Brain microvascular endothelial cell (primary cell): ENCODE data around the gene RAPGEF4.

ENCODE experiments used
- DNase-seq: peaks from one replicate; pipeline ENCODE4 v3.0.0-alpha.2; 2020
- H3K27ac ChIP-seq: fragments of 250-450 bp; sonication (Bioruptor Pico); 2 replicates; pipeline ENCODE4 v1.5.1; 2020; ENCODE audit warnings: mild to moderate bottlenecking, moderate library complexity
- H3K27me3 ChIP-seq: fragments of 250-450 bp; sonication (Bioruptor Pico); replicated peaks from 2 replicates; pipeline ENCODE4 v1.5.1; 2020; ENCODE audit warnings: mild to moderate bottlenecking
- H3K36me3 ChIP-seq: fragments of 250-450 bp; sonication (Bioruptor Pico); replicated peaks from 2 replicates; pipeline ENCODE4 v1.5.1; 2020; ENCODE audit warnings: mild to moderate bottlenecking
- H3K4me3 ChIP-seq: 2 replicates; pipeline ENCODE4 v1.5.1; 2011; ENCODE audit warnings: low read depth, mild to moderate bottlenecking, control low read depth, low read length, moderate library complexity
- CTCF ChIP-seq: IDR thresholded peaks from 2 replicates; pipeline ENCODE4 v1.5.1; 2011; ENCODE audit warnings: low read depth, mild to moderate bottlenecking, moderate library complexity, low read length, control low read depth, inconsistent platforms; ENCODE audit errors: missing control alignments
- in situ Hi-C: cut with HindIII; loops from 2 replicates; pipeline ENCODE4 v1.10.0; 2017; ENCODE audit warnings: low sequenced_read_pairs, low pct_ligation_motif_present

The RAPGEF4 gene

GRCh38 chr2:172964511-172965139, 229.0 kb downstream of the RAPGEF4 start:
- Histone ChIP-seq H3K27ac (no peak overlapping the region), H3K27me3 (no peaks in the 10 kb centered on the region), H3K36me3 (no peaks in the 10 kb centered on the region), H3K4me3 (no peak overlapping the region)
- no peak for DNase-seq
- in situ Hi-C loops: no loop called here
- TF ChIP-seq CTCF: no peak

- no peak overlapping the region for H3K27ac ChIP-seq
- in situ Hi-C loops: no loop called here
- H3K36me3 ChIP-seq: no peaks in the 10 kb centered on the region
- no peaks in the 10 kb centered on the region for H3K27me3 ChIP-seq
- no peak for DNase-seq
- TF ChIP-seq CTCF: no peak
- H3K4me3 ChIP-seq: no peak overlapping the region
Observed at GRCh38 chr2:172965433-172966212, 230.0 kb downstream of the RAPGEF4 start.

GRCh38 chr2:172967036-172967982, 231.7 kb downstream of the RAPGEF4 start:
- H3K4me3 ChIP-seq: no peak overlapping the region
- no peak for TF ChIP-seq CTCF
- no peaks in the 10 kb centered on the region for H3K27me3 ChIP-seq
- no peak overlapping the region for H3K27ac ChIP-seq
- H3K36me3 ChIP-seq: no peaks in the 10 kb centered on the region
- no peak for DNase-seq
- in situ Hi-C loops: no loop called here

GRCh38 chr2:172968061-172968469, 232.4 kb downstream of the RAPGEF4 start:
- Histone ChIP-seq H3K27ac (no peak overlapping the region), H3K36me3 (no peaks in the 10 kb centered on the region), H3K4me3 (no peak overlapping the region), H3K27me3 (no peaks in the 10 kb centered on the region)
- no peak for TF ChIP-seq CTCF
- DNase-seq: peak; percentile 89
- in situ Hi-C loops: no loop called here

- no peak for TF ChIP-seq CTCF
- in situ Hi-C loops: no loop called here
- no peak overlapping the region for H3K27ac ChIP-seq
- no peak overlapping the region for H3K4me3 ChIP-seq
- DNase-seq: no peak
- H3K27me3 ChIP-seq: no peaks in the 10 kb centered on the region
- H3K36me3 ChIP-seq: no peaks in the 10 kb centered on the region
Observed at GRCh38 chr2:172969166-172969565, 233.5 kb downstream of the RAPGEF4 start.
